ENCODE measurements around the gene GMDS.

GMDS gene

GRCh38 chr6:2133716-2134310 is 111.6 kb downstream of the GMDS start:
- H3K9me2 ChIP-seq (replicated peaks; ENCODE audit: insufficient read depth, low read length) = no peaks in the 10 kb centered on the region
- no peaks in the 10 kb centered on the region for H3F3A ChIP-seq (ENCODE audit: insufficient read depth, low read length)
- H2AFZ ChIP-seq (ENCODE audit: low read length) = no peak overlapping the region
- no peak for DNase-seq
- no peaks in the 10 kb centered on the region for H3K36me3 ChIP-seq (replicated peaks; ENCODE audit: insufficient read depth, low read length)
- no peaks in the 10 kb centered on the region for H3K79me2 ChIP-seq (ENCODE audit: low read length)
- no peak overlapping the region for H3K9ac ChIP-seq (ENCODE audit: low read length)
- H3K27ac ChIP-seq (ENCODE audit: low read length) = no peak overlapping the region
- no peak overlapping the region for H3K4me3 ChIP-seq (ENCODE audit: low read length)
- no peaks in the 10 kb centered on the region for H4K20me1 ChIP-seq (ENCODE audit: insufficient read depth, low read length)
- no peaks in the 10 kb centered on the region for H3K27me3 ChIP-seq (replicated peaks; ENCODE audit: insufficient read depth, low read length)
- TF ChIP-seq CTCF (IDR thresholded peaks at IDR 0.05; ENCODE audit: low read length) (no peak), EZH2 (optimal IDR thresholded peaks at IDR 0.05; ENCODE audit: low read depth, low read length) (no peak), EZH2phosphoT487 (IDR thresholded peaks at IDR 0.05; ENCODE audit: low read length) (no peak)
- H3K4me1 ChIP-seq (ENCODE audit: low read length) = no peaks in the 10 kb centered on the region
- H3K4me2 ChIP-seq (ENCODE audit: low read depth, low read length) = no peak overlapping the region
- no peaks in the 10 kb centered on the region for H3K9me3 ChIP-seq (replicated peaks; ENCODE audit: insufficient read depth, low read length)

GRCh38 chr6:2132916-2133315 is 112.5 kb downstream of the GMDS start:
- TF ChIP-seq CTCF (IDR thresholded peaks at IDR 0.05; ENCODE audit: low read length) = no peak
- TF ChIP-seq EZH2 (optimal IDR thresholded peaks at IDR 0.05; ENCODE audit: low read depth, low read length) = no peak
- TF ChIP-seq EZH2phosphoT487 (IDR thresholded peaks at IDR 0.05; ENCODE audit: low read length) = no peak
- H3K9ac ChIP-seq (ENCODE audit: low read length) = no peak overlapping the region
- H3K4me2 ChIP-seq (ENCODE audit: low read depth, low read length) = no peak overlapping the region
- no peak for DNase-seq
- H3F3A ChIP-seq (ENCODE audit: insufficient read depth, low read length) = no peaks in the 10 kb centered on the region
- H3K27me3 ChIP-seq (replicated peaks; ENCODE audit: insufficient read depth, low read length) = no peaks in the 10 kb centered on the region
- no peak overlapping the region for H2AFZ ChIP-seq (ENCODE audit: low read length)
- no peaks in the 10 kb centered on the region for H3K36me3 ChIP-seq (replicated peaks; ENCODE audit: insufficient read depth, low read length)
- H3K79me2 ChIP-seq (ENCODE audit: low read length) = no peaks in the 10 kb centered on the region
- H3K4me3 ChIP-seq (ENCODE audit: low read length) = no peak overlapping the region
- no peaks in the 10 kb centered on the region for H3K4me1 ChIP-seq (ENCODE audit: low read length)
- H3K27ac ChIP-seq (ENCODE audit: low read length) = no peak overlapping the region
- no peaks in the 10 kb centered on the region for H3K9me2 ChIP-seq (replicated peaks; ENCODE audit: insufficient read depth, low read length)
- H4K20me1 ChIP-seq (ENCODE audit: insufficient read depth, low read length) = no peaks in the 10 kb centered on the region
- no peaks in the 10 kb centered on the region for H3K9me3 ChIP-seq (replicated peaks; ENCODE audit: insufficient read depth, low read length)

- Histone ChIP-seq H3K27ac (ENCODE audit: low read length) (no peak overlapping the region), H3K4me1 (ENCODE audit: low read length) (no peaks in the 10 kb centered on the region), H3K4me3 (ENCODE audit: low read length) (no peak overlapping the region), H3K36me3 (replicated peaks; ENCODE audit: insufficient read depth, low read length) (no peaks in the 10 kb centered on the region), H3K9ac (ENCODE audit: low read length) (no peak overlapping the region), H4K20me1 (ENCODE audit: insufficient read depth, low read length) (no peaks in the 10 kb centered on the region), H3K9me2 (replicated peaks; ENCODE audit: insufficient read depth, low read length) (no peaks in the 10 kb centered on the region), H3K4me2 (ENCODE audit: low read depth, low read length) (no peak overlapping the region), H3K79me2 (ENCODE audit: low read length) (no peaks in the 10 kb centered on the region), H3K9me3 (replicated peaks; ENCODE audit: insufficient read depth, low read length) (no peaks in the 10 kb centered on the region), H2AFZ (ENCODE audit: low read length) (no peak overlapping the region), H3F3A (ENCODE audit: insufficient read depth, low read length) (no peaks in the 10 kb centered on the region), H3K27me3 (replicated peaks; ENCODE audit: insufficient read depth, low read length) (no peaks in the 10 kb centered on the region)
- no peak for TF ChIP-seq EZH2 (optimal IDR thresholded peaks at IDR 0.05; ENCODE audit: low read depth, low read length)
- no peak for TF ChIP-seq CTCF (IDR thresholded peaks at IDR 0.05; ENCODE audit: low read length)
- TF ChIP-seq EZH2phosphoT487 (IDR thresholded peaks at IDR 0.05; ENCODE audit: low read length) = no peak
- DNase-seq = no peak
Observed at GRCh38 chr6:2132416-2132815, 113.0 kb downstream of the GMDS start.
